BE2C (cell line): ENCODE data around the gene ZDHHC24. TPM values are rescaled to one million over a fixed set of nuclear protein-coding genes. Genes with fewer than 3 reads are reported as not detected.
A peak's percentile ranks its signal among the peaks of the same experiment; 100 is the strongest.

Experiments
- DNase-seq: peaks from one replicate; pipeline ENCODE4 v3.0.0-alpha.2; 2020
- H3K27me3 ChIP-seq: fragments of 250-450 bp; sonication (Bioruptor Pico); 2 replicates; pipeline ENCODE4 v1.5.1; 2020; ENCODE audit warnings: mild to moderate bottlenecking
- H3K36me3 ChIP-seq: fragments of 250-450 bp; sonication (Bioruptor Pico); 2 replicates; pipeline ENCODE4 v1.5.1; 2020; ENCODE audit warnings: mild to moderate bottlenecking
- H3K4me1 ChIP-seq: fragments of 250-450 bp; sonication (Bioruptor Pico); 2 replicates; pipeline ENCODE4 v1.5.1; 2020
- H3K4me3 ChIP-seq: 2 replicates; pipeline ENCODE4 v1.5.1; 2011; ENCODE audit warnings: low read depth, low read length
- H3K9me3 ChIP-seq: fragments of 250-450 bp; sonication (Bioruptor Pico); 2 replicates; pipeline ENCODE4 v1.5.1; 2020
- polyA plus RNA-seq: library from polyadenylated mRNA; unstranded; fragments of >200 nt; gene quantifications from one replicate; pipeline ENCODE4 v1.2.1, GENCODE V29; 2012; ENCODE audit warnings: low read depth, missing spikeins; ENCODE audit not compliant: insufficient read length, insufficient read depth
- TF ChIP-seq, protein P1 (sequence below): IDR thresholded peaks from 2 replicates; pipeline ENCODE4 v1.5.1; 2012; ENCODE audit warnings: mild to moderate bottlenecking, low read depth, low read length

The ZDHHC24 gene
- 10.0 TPM for polyA plus RNA-seq

- Histone ChIP-seq H3K36me3 (no peaks in the 10 kb centered on the region), H3K4me3 (peak within 1 kb of the TSS; percentile 84), H3K9me3 (no peaks in the 10 kb centered on the region), H3K4me1 (no peaks in the 10 kb centered on the region; the same call in 1 of the 2 replicates), H3K27me3 (no peaks in the 10 kb centered on the region)
- TF ChIP-seq, protein P1, sequence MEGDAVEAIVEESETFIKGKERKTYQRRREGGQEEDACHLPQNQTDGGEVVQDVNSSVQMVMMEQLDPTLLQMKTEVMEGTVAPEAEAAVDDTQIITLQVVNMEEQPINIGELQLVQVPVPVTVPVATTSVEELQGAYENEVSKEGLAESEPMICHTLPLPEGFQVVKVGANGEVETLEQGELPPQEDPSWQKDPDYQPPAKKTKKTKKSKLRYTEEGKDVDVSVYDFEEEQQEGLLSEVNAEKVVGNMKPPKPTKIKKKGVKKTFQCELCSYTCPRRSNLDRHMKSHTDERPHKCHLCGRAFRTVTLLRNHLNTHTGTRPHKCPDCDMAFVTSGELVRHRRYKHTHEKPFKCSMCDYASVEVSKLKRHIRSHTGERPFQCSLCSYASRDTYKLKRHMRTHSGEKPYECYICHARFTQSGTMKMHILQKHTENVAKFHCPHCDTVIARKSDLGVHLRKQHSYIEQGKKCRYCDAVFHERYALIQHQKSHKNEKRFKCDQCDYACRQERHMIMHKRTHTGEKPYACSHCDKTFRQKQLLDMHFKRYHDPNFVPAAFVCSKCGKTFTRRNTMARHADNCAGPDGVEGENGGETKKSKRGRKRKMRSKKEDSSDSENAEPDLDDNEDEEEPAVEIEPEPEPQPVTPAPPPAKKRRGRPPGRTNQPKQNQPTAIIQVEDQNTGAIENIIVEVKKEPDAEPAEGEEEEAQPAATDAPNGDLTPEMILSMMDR = no peak
- peak; percentile 98 for DNase-seq
These were observed at the start of gene ZDHHC24 for GRCh38 chr11:66545701-66546367. Gene ZDHHC24, minus strand, starts transcription at chr11:66546048. Its CDS starts 45 bp downstream, at chr11:66546003.

DNA sequence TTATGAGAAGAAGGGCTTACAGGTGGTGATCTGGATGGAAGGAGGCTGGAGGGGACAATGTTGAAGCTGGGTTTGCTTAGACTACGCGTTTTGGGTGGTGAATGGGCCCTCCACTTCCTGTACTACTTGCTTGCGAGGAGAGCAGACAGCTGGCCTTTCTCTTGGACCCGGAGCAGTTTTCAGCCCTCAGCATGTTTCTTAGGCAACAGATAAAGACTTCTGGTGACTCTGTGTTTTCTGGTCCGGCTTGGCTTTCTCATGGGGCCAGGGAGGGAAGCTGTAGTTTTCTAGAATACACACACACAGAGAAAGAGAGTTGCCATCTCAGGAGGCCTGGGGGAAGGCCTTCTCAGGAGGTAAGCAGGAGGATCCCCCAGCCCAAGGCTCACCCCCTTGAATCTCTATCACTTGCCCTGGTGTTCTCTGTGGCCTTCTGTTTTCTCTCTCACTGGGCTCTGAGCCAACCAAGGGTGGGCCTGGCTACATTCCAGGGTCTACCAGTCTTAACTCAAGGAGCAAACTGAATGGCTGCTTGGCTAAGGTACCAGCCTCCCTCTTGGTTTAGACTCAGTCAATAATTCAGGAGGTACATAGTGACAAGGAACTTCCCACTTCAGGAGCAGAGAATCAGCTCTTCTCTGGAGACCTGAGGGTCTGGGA is 49.5 kb upstream of the ZDHHC24 start:
- TF ChIP-seq, protein P1 = no peak
- Histone ChIP-seq H3K4me1 (0 out of 2 replicates have a peak, but pooled peaks cover 3% of the 10 kb centered on the region), H3K4me3 (no peak overlapping the region), H3K36me3 (peaks cover 10% of the 10 kb centered on the region), H3K9me3 (no peaks in the 10 kb centered on the region), H3K27me3 (no peaks in the 10 kb centered on the region)
- peak; percentile 49 for DNase-seq

- Histone ChIP-seq H3K36me3 (no peaks in the 10 kb centered on the region), H3K9me3 (no peaks in the 10 kb centered on the region), H3K4me1 (0 out of 2 replicates have a peak, but pooled peaks cover 3% of the 10 kb centered on the region), H3K4me3 (peak overlapping the region; percentile 79), H3K27me3 (no peaks in the 10 kb centered on the region)
- TF ChIP-seq, protein P1 = no peak
- DNase-seq = no peak
These were observed 47.8 kb upstream of the ZDHHC24 start for GRCh38 chr11:66593650-66594049.

DNA sequence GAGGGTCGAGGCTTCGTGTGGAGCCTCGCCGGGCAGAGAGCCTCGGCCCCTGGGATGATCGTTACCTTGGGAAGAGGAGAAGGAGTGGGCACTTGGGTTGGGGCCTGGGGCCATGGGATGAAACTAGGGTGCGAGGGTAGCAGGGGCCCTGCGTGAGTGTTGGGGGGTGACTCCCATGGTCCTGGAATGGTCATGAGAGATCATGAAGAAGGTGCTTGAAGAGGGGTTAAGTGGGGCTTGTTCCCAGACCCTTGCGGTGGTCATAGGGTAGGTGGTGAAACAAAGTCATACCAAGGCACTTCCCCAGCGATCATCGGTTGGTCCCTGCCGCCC is 47.4 kb upstream of the ZDHHC24 start:
- Histone ChIP-seq H3K9me3 (no peaks in the 10 kb centered on the region), H3K36me3 (no peaks in the 10 kb centered on the region), H3K4me3 (peak overlapping the region; percentile 79), H3K27me3 (no peaks in the 10 kb centered on the region), H3K4me1 (0 out of 2 replicates have a peak, but pooled peaks cover 3% of the 10 kb centered on the region)
- TF ChIP-seq, protein P1 = no peak
- DNase-seq = no peak

DNA sequence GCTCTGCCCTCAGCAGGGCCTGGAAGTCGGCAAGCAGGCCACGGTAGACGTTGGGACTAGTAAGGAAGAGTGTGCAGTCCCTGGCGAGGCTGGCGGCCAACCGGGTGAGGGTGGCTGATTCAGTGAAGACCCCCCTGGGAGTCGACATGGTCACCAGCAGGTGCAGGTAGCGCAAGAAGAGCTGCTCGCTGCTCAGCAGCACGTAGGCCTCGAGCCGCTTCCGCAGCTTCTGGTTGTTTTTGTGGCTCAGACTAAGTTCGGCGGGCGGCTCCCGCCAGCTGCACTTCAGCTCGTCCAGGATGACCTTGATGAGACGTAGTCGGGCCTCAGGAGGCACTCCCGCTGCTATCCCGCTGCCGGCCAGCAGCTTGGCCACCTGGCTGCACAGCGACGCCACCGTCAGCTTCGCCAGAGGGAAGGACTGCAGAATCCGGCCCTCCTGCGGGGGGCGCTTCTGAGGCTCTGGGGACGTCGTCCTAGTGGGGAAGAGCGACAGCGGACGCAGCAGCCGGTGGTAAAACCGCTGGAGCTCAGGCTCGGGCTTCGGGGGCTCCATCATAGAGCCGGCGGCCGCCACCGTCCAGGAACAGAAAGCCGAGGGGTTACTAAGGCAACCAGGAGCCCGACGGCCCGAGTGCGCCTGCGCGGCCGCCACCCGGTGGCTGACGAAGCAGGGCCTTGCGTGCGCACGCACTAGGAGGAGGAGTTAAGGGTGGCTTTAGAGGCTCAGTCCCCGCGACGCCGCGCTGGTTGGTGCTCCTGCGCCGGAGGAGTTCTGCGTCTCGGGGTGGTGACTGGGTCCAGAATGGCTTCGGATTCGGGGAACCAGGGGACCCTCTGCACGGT is 46.8 kb upstream of the ZDHHC24 start, which contains the start of the genes CCDC87 and CCS:
Gene CCDC87, minus strand, starts transcription at position 607 of the 846 bp plus-strand sequence. Its CDS starts 48 bp downstream, at position 559.
Gene CCS, plus strand, starts transcription at position 729 of the 846 bp plus-strand sequence. Its CDS starts 77 bp downstream, at position 806.
- Histone ChIP-seq H3K9me3 (no peaks in the 10 kb centered on the region), H3K27me3 (no peaks in the 10 kb centered on the region), H3K36me3 (no peaks in the 10 kb centered on the region), H3K4me1 (0 out of 2 replicates have a peak, but pooled peaks cover 3% of the 10 kb centered on the region), H3K4me3 (peak within 1 kb of the TSS; percentile 79)
- TF ChIP-seq, protein P1 = peak; percentile 68
- peak; percentile 99 for DNase-seq
